Measurements from ENCODE around the gene JMJD8.
A peak's percentile ranks its signal among the peaks of the same experiment; 100 is the strongest.
"Not testable (repeated sequence)": the region's sequence is repeated elsewhere in the genome, so short reads cannot be mapped to it uniquely, and the experiment has no call there.

The JMJD8 gene

GRCh38 chr16:694187-694862 lies 10.2 kb upstream of the JMJD8 start:
- Histone ChIP-seq H3K4me3 (ENCODE audit: low read depth, low read length) (no peak overlapping the region), H3K9me3 (no peaks in the 10 kb centered on the region), H3K4me1 (no peaks in the 10 kb centered on the region), H3K27me3 (no peaks in the 10 kb centered on the region), H3K36me3 (peaks cover 9% of the 10 kb centered on the region)
- DNase-seq: no peak
- no peak for TF ChIP-seq CTCF (IDR thresholded peaks at IDR 0.05; ENCODE audit: low read depth, low read length)

- no peak for TF ChIP-seq CTCF (IDR thresholded peaks at IDR 0.05; ENCODE audit: low read depth, low read length)
- Histone ChIP-seq H3K4me3 (ENCODE audit: low read depth, low read length) (no peak overlapping the region), H3K9me3 (no peaks in the 10 kb centered on the region), H3K4me1 (no peaks in the 10 kb centered on the region), H3K36me3 (peaks cover 9% of the 10 kb centered on the region), H3K27me3 (no peaks in the 10 kb centered on the region)
- no peak for DNase-seq
Observed at GRCh38 chr16:693766-694165, 9.6 kb upstream of the JMJD8 start.

- no peak for TF ChIP-seq CTCF (IDR thresholded peaks at IDR 0.05; ENCODE audit: low read depth, low read length)
- DNase-seq: no peak
- peaks cover 9% of the 10 kb centered on the region for H3K36me3 ChIP-seq
- no peaks in the 10 kb centered on the region for H3K9me3 ChIP-seq
- no peaks in the 10 kb centered on the region for H3K27me3 ChIP-seq
- H3K4me1 ChIP-seq: no peaks in the 10 kb centered on the region
- no peak overlapping the region for H3K4me3 ChIP-seq (ENCODE audit: low read depth, low read length)
Observed at GRCh38 chr16:693364-693763, 9.2 kb upstream of the JMJD8 start.

GRCh38 chr16:692356-693108 lies 8.4 kb upstream of the JMJD8 start:
- H3K9me3 ChIP-seq: no peaks in the 10 kb centered on the region
- no peaks in the 10 kb centered on the region for H3K4me1 ChIP-seq
- no peak overlapping the region for H3K4me3 ChIP-seq (ENCODE audit: low read depth, low read length)
- peaks cover 6% of the 10 kb centered on the region for H3K36me3 ChIP-seq
- no peak for DNase-seq
- TF ChIP-seq CTCF (IDR thresholded peaks at IDR 0.05; ENCODE audit: low read depth, low read length): no peak
- no peaks in the 10 kb centered on the region for H3K27me3 ChIP-seq

- not testable (repeated sequence) for H3K4me1 ChIP-seq; H3K9me3 ChIP-seq; H3K4me3 ChIP-seq (ENCODE audit: low read depth, low read length); DNase-seq; H3K27me3 ChIP-seq
- peaks cover 16% of the 10 kb centered on the region for H3K36me3 ChIP-seq
Observed at GRCh38 chr16:691242-691641, 7.1 kb upstream of the JMJD8 start.

- H3K36me3 ChIP-seq: peaks cover 23% of the 10 kb centered on the region
- no peak for DNase-seq
- H3K4me3 ChIP-seq (ENCODE audit: low read depth, low read length): peak overlapping the region; percentile 97
- H3K4me1 ChIP-seq: 0 out of 2 replicates have a peak, but pooled peaks cover 5% of the 10 kb centered on the region
- no peaks in the 10 kb centered on the region for H3K27me3 ChIP-seq
- TF ChIP-seq CTCF (IDR thresholded peaks at IDR 0.05; ENCODE audit: low read depth, low read length): no peak
- H3K9me3 ChIP-seq: no peaks in the 10 kb centered on the region
Observed at GRCh38 chr16:689175-689897, 5.2 kb upstream of the JMJD8 start.
